LNCAP (cell line): Measurements from ENCODE around the gene SF3A2.

Experiments
- TF ChIP-seq, protein P1 (sequence below): fragments of 450-650 bp; IDR thresholded peaks from 2 replicates; pipeline ENCODE4 v1.5.1; 2017; ENCODE audit warnings: mild to moderate bottlenecking

The SF3A2 gene

DNA sequence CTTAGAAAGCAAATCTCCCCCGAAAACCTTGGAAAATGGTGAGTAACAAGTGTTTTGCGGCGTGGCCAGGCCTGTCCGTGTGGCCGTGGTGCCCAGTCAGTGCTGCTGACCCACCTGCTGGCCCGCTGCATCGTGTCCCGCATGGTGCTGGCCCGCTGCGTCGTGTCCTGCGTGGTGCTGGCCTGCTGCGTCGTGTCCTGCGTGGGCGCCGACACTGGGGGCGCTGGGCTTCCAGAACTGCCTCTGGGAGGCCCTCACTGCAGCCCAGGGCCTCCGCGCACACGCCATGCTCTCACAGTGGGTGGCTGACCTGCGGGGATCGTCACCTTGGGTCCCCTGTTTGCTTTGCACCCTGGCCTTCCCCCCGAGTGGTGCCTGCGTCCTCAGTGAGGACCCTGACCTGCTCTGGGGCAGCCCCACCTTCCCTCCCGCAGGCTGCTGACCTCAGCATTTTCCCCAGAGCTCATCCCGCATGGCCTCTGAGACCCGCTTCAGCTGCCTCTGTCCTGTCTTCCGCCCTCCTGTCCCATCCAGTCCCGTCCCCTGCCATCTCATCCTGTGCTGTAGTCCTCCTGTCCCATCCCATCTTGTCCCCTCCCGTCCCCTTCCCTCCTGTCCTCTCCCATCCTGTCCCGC is 11.1 kb upstream of the SF3A2 start:
- TF ChIP-seq, protein P1, sequence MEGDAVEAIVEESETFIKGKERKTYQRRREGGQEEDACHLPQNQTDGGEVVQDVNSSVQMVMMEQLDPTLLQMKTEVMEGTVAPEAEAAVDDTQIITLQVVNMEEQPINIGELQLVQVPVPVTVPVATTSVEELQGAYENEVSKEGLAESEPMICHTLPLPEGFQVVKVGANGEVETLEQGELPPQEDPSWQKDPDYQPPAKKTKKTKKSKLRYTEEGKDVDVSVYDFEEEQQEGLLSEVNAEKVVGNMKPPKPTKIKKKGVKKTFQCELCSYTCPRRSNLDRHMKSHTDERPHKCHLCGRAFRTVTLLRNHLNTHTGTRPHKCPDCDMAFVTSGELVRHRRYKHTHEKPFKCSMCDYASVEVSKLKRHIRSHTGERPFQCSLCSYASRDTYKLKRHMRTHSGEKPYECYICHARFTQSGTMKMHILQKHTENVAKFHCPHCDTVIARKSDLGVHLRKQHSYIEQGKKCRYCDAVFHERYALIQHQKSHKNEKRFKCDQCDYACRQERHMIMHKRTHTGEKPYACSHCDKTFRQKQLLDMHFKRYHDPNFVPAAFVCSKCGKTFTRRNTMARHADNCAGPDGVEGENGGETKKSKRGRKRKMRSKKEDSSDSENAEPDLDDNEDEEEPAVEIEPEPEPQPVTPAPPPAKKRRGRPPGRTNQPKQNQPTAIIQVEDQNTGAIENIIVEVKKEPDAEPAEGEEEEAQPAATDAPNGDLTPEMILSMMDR: no peak

DNA sequence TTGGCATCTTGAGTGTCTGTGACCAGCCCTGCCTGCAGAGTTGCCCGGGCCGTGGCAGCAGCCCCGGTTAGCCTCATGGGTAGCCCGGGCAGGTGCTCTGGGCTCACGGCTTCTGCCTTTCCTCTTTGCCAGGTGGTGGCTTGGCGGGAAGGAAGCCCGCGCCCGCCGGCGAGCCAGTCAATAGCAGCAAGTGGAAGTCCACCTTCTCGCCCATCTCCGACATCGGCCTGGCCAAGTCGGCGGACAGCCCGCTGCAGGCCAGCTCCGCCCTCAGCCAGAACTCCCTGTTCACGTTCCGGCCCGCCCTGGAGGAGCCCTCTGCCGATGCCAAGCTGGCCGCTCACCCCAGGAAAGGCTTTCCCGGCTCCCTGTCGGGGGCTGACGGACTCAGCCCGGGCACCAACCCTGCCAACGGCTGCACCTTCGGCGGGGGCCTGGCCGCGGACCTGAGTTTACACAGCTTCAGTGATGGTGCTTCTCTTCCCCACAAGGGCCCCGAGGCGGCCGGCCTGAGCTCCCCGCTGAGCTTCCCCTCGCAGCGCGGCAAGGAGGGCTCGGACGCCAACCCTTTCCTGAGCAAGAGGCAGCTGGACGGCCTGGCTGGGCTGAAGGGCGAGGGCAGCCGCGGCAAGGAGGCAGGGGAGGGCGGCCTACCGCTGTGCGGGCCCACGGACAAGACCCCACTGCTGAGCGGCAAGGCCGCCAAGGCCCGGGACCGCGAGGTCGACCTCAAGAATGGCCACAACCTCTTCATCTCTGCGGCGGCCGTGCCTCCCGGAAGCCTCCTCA is 10.4 kb upstream of the SF3A2 start:
- TF ChIP-seq, protein P1: no peak

DNA sequence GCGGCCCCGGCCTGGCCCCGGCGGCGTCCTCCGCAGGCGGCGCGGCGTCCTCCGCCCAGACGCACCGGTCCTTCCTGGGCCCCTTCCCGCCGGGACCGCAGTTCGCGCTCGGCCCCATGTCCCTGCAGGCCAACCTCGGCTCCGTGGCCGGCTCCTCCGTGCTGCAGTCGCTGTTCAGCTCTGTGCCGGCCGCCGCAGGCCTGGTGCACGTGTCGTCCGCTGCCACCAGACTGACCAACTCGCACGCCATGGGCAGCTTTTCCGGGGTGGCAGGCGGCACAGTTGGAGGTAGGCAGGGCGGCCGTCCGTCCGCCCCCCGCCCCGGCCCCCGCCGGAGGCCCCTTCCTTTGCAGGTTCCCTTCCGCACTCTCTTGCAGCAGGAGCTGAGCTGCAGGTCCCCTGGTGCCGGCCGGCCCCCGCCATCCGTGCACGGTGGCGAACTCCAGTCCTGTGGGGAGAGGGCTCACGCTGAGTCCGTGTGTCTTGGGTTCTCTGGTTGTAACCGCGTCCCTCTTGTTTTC is 9.7 kb upstream of the SF3A2 start:
- TF ChIP-seq, protein P1: no peak

DNA sequence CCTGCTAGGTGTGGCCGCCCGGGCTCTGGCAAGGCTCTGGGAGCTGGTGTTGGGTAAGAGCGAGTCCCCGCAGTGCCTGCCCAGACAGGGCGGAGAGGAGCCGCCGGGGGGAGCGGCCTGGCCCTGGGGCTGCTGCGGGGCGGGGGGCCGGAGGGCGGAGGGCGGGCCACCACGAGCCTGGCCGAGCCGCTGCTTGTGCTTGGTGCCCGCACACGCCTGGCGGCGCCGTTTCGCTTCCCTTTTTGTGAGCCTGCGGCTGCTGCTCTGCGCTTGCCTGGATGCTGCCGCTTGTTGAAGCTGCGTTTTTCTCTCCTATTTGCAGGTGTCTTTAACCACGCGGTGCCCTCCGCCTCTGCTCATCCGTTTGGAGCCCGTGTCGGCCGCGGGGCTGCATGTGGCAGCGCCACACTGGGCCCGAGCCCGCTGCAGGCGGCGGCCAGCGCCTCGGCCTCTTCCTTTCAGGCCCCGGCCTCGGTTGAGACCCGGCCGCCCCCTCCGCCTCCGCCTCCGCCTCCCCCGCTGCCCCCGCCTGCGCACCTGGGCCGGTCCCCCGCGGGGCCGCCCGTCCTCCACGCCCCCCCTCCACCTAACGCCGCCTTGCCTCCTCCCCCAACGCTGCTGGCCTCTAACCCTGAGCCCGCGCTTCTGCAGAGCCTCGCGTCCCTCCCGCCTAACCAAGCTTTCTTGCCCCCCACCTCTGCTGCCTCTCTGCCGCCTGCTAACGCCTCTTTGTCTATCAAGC is 9.0 kb upstream of the SF3A2 start:
- TF ChIP-seq, protein P1: no peak

DNA sequence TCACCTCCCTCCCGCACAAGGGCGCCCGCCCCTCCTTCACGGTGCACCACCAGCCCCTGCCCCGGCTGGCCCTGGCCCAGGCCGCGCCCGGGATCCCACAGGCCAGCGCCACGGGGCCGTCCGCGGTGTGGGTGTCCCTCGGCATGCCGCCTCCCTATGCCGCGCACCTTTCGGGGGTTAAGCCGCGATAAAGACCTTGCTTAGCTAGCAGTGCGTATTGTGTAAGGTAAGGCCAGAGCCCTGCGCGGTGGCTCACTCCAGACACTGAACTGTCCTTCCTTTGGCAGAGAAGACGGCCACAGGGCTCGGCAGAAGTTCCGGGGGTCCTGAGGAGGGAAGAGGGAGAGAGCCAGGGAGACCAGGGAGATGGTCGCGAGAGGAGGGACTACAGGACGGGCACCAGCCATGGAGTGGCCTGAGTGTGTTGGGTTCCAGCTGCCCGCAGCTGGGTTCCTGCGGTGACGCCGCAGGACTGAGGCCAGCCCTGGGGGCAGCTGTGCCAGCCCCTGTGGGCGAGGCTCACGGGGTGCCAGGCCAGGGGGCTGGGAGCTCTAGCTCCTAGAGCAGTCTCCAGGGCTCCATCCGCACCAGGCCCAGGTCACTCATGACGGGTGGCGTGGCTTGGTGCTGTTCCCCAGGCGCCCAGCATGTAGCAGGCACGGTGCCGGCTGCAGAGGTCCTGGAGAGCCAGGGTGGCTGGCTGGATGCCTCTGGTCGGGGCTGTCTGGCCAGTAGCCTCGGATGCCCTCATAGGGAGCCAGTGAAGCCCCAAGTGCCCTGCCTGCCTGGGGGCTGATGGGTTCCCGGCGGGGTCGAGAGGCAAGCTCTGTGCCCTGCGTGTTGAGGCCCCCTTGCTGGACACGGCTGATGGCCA is 8.2 kb upstream of the SF3A2 start:
- TF ChIP-seq, protein P1: no peak

DNA sequence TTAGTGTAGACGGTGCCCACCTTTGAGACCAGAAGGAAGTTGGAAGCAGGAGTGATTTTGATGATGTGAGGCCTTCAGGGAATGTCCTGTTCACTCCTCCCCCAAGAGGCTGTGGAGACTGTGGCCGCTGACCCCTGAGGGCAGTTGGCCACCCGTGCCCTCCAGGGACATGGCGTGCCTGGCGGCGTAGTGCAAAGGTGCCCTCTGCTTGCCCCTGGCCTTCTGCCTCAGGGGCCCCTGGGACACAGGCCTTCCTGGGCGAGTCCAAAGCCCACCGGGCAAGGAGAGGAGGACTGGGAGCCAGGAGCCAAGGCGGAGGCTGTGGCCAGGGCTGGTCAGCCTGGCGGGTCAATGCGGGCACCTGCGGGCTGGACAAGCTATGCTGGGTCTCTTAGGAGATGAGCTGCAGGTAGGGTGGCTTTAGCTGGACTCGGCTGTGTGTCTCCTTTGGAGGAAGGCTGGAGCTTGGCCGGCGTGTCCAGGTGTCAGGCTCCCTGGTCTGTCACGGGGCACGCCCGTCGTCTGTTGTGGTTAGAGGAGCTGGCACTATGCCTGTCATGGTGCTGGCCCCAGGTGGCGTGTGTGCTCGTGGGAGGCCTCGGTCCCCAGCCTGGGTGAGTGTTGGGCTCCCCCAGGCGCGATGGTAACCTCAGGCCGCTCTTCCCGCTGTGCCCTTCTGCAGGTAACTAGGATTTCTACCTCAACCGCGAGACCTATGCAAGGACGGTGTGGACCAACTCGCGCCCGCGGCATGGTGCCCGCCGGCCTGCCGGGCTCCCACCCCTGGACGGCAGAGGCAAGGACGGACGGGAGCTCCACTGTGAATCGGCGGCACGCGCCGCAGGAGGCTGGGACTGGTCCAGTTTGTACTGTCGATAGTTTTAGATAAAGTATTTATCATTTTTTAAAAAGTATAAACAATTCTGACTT is 7.3 kb upstream of the SF3A2 start:
- TF ChIP-seq, protein P1: no peak
